Stomach (tissue), 4 donors: Measurements from ENCODE around the gene TREX2.

Experiments
- CTCF ChIP-seq, 7 experiments: fragments of 450-650 bp in 4 of 7; fragments of 200-600 bp in 3 of 7; sonication (generic) in 3 of 7; IDR thresholded peaks; one replicate each; pipeline ENCODE4 v1.5.1; 2016 to 2019; ENCODE audit warnings: antibody characterized with exemption in 7 of 7, control low read depth in 2 of 7, mild to moderate bottlenecking in 1 of 7
- POLR2A ChIP-seq, 4 donors: fragments of 450-650 bp; IDR thresholded peaks; one replicate each; pipeline ENCODE4 v1.6.1; 2016; ENCODE audit warnings: antibody characterized with exemption in 4 of 4, control low read depth in 2 of 4, mild to moderate bottlenecking in 1 of 4, moderate library complexity in 1 of 4
- POLR2AphosphoS5 ChIP-seq, 3 donors: sonication (generic); formaldehyde crosslinking; IDR thresholded peaks; one replicate each; pipeline ENCODE4 v1.6.1; 2016; ENCODE audit warnings: antibody characterized with exemption in 3 of 3

GRCh38 chrX:153416781-153417450 lies 28.9 kb downstream of the TREX2 start:
- TF ChIP-seq CTCF (IDR thresholded peaks at IDR 0.05) (no peak), POLR2A (IDR thresholded peaks at IDR 0.05) (no peak), POLR2AphosphoS5 (IDR thresholded peaks at IDR 0.05) (no peak)
